Glomerular visceral epithelial cell (primary cell): ENCODE measurements around the gene PLXNA3.

Experiments
- DNase-seq: peaks from one replicate; pipeline ENCODE4 v3.0.0-alpha.2; 2016; ENCODE audit errors: extremely low spot score

The PLXNA3 gene

GRCh38 chrX:154458954-154459778 is 1.1 kb downstream of the PLXNA3 start:
- DNase-seq, result peak; percentile 37

GRCh38 chrX:154459832-154460231 is 1.8 kb downstream of the PLXNA3 start:
- no peak for DNase-seq

- DNase-seq, result no peak
Measured at GRCh38 chrX:154460326-154460725, 2.2 kb downstream of the PLXNA3 start.

- no peak for DNase-seq
Measured at GRCh38 chrX:154462396-154462795, 4.3 kb downstream of the PLXNA3 start.

- DNase-seq, result no peak
Measured at GRCh38 chrX:154463611-154464220, 5.6 kb downstream of the PLXNA3 start.

GRCh38 chrX:154464806-154465365 is 6.8 kb downstream of the PLXNA3 start:
- DNase-seq, result no peak

- no peak for DNase-seq
Measured at GRCh38 chrX:154465601-154466000, 7.5 kb downstream of the PLXNA3 start.

GRCh38 chrX:154466036-154466435 is 8.0 kb downstream of the PLXNA3 start:
- no peak for DNase-seq

GRCh38 chrX:154466907-154467306 is 8.8 kb downstream of the PLXNA3 start:
- no peak for DNase-seq

GRCh38 chrX:154467556-154467955 is 9.5 kb downstream of the PLXNA3 start:
- no peak for DNase-seq

GRCh38 chrX:154468217-154468616 is 10.1 kb downstream of the PLXNA3 start:
- DNase-seq, result no peak

GRCh38 chrX:154469114-154469513 is 11.0 kb downstream of the PLXNA3 start:
- DNase-seq, result no peak

GRCh38 chrX:154469880-154470279 is 11.8 kb downstream of the PLXNA3 start:
- no peak for DNase-seq

- DNase-seq, result no peak
Measured at GRCh38 chrX:154470434-154470833, 12.4 kb downstream of the PLXNA3 start.

- DNase-seq, result no peak
Measured at GRCh38 chrX:154470914-154471568, 13.0 kb downstream of the PLXNA3 start.

GRCh38 chrX:154471839-154472684 is 14.0 kb downstream of the PLXNA3 start:
- DNase-seq, result no peak

- DNase-seq, result no peak
Measured at GRCh38 chrX:154472685-154473632, 14.9 kb downstream of the PLXNA3 start.

- no peak for DNase-seq
Measured at GRCh38 chrX:154473683-154474082, 15.6 kb downstream of the PLXNA3 start.

GRCh38 chrX:154476821-154477220 is 18.7 kb downstream of the PLXNA3 start:
- peak; percentile 21 for DNase-seq

GRCh38 chrX:154477891-154478477 is 19.9 kb downstream of the PLXNA3 start:
- no peak for DNase-seq
